DND-41 (cell line): ENCODE results near the gene JOSD2.

Experiments used
- CTCF ChIP-seq: IDR thresholded peaks from 2 replicates; pipeline ENCODE4 v1.5.1; 2012; ENCODE audit warnings: borderline replicate concordance, low read length, moderate library complexity, mild to moderate bottlenecking; ENCODE audit not compliant: poor library complexity, severe bottlenecking; ENCODE audit errors: extremely low read depth
- EZH2 ChIP-seq: IDR thresholded peaks from 3 replicates; pipeline ENCODE4 v1.6.1; 2012; ENCODE audit warnings: borderline replicate concordance, low read depth, mild to moderate bottlenecking, moderate library complexity, low read length, inconsistent platforms; ENCODE audit not compliant: severe bottlenecking

DNA sequence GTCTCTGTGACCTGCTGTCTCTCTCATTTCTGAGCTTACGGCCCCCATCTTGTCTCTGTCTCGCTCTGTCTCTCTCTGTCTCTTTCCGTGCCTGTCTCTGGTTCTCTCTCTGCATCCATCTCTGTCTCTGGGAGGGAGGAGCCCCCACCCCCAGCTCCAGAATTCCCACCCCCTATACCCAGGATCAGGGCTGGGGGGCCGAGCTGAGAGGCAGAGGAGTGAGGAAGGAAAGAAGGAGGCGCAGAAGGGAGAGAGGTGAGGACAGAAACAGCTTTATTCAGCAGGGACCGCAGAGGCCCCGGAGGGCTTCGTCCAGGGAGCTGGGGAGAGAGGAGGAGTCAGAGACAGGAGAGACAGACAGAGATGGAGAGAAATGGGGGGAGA is 14.0 kb downstream of the JOSD2 start:
- TF ChIP-seq EZH2 (no peak), CTCF (no peak)
